Hindlimb muscle (tissue), 1 donor: Measurements from ENCODE around the gene ATP13A5. TPM values are rescaled to one million over a fixed set of nuclear protein-coding genes. Genes with fewer than 3 reads are reported as not detected.

Source experiments
- DNase-seq: peaks from one replicate; pipeline ENCODE4 v3.0.0-alpha.2; 2013
- polyA plus RNA-seq: library from polyadenylated mRNA; unstranded; fragments of 120-200 nt; gene quantifications from one replicate; pipeline ENCODE4 v1.2.1, GENCODE V29; 2013; ENCODE audit not compliant: insufficient read length

The ATP13A5 gene
- polyA plus RNA-seq, 1 donor: 0.88 TPM

GRCh38 chr3:193253986-193254660 is 124.4 kb downstream of the ATP13A5 start:
- no peak for DNase-seq

GRCh38 chr3:193250492-193250891 is 128.1 kb downstream of the ATP13A5 start:
- DNase-seq: no peak

- no peak for DNase-seq
Measured at GRCh38 chr3:193248848-193249468, 129.6 kb downstream of the ATP13A5 start.

- no peak for DNase-seq
Measured at GRCh38 chr3:193243571-193243970, 135.0 kb downstream of the ATP13A5 start.

GRCh38 chr3:193241716-193242115 is 136.8 kb downstream of the ATP13A5 start:
- DNase-seq: peak; percentile 50

- peak; percentile 67 for DNase-seq
Measured at GRCh38 chr3:193240850-193241706, 137.5 kb downstream of the ATP13A5 start, which contains the start of gene PLAAT1. TSS of gene PLAAT1 (plus strand) at chr3:193241222. CDS start at chr3:193255651, 14,429 bp downstream.

GRCh38 chr3:193240436-193240849 is 138.1 kb downstream of the ATP13A5 start:
- DNase-seq: peak; percentile 15

- no peak for DNase-seq
Measured at GRCh38 chr3:193237030-193237429, 141.5 kb downstream of the ATP13A5 start.

- DNase-seq: peak; percentile 10
Measured at GRCh38 chr3:193236599-193236998, 142.0 kb downstream of the ATP13A5 start.

GRCh38 chr3:193231201-193231600 is 147.4 kb downstream of the ATP13A5 start:
- no peak for DNase-seq

GRCh38 chr3:193230610-193231009 is 147.9 kb downstream of the ATP13A5 start:
- no peak for DNase-seq

GRCh38 chr3:193229851-193230420 is 148.6 kb downstream of the ATP13A5 start:
- DNase-seq: no peak

GRCh38 chr3:193228206-193228605 is 150.3 kb downstream of the ATP13A5 start:
- no peak for DNase-seq

- no peak for DNase-seq
Measured at GRCh38 chr3:193225302-193226125, 153.0 kb downstream of the ATP13A5 start.

Other genes with a start within 250 kb of the ATP13A5 start
- gene PLAAT1, start 137.5 kb downstream of the ATP13A5 start, polyA plus RNA-seq: 21.1 TPM
- 0.72 TPM for gene ATP13A4, start 176.1 kb upstream of the ATP13A5 start, polyA plus RNA-seq
- 41.9 TPM for gene OPA1, start 214.5 kb upstream of the ATP13A5 start, polyA plus RNA-seq